Transverse colon (tissue), 4 donors: ENCODE results near the gene SEC22C. TPM values are rescaled to one million over a fixed set of nuclear protein-coding genes. Genes with fewer than 3 reads are reported as not detected.
A peak's percentile ranks its signal among the peaks of the same experiment; 100 is the strongest.

Experiments
- DNase-seq: peaks from one replicate; pipeline ENCODE4 v3.0.0-alpha.2; 2019
- H3K27ac ChIP-seq, 4 donors: fragments of 200-600 bp; sonication (generic); 2 replicates each; pipeline ENCODE4 v1.5.1; 2016 to 2018; ENCODE audit warnings: inconsistent platforms in 4 of 4
- H3K27me3 ChIP-seq: fragments of 200-600 bp; sonication (generic); 2 replicates; pipeline ENCODE4 v1.5.1; 2017; ENCODE audit warnings: inconsistent platforms
- H3K36me3 ChIP-seq, 4 donors: fragments of 200-600 bp; sonication (generic); 2 replicates each; pipeline ENCODE4 v1.5.1; 2017 to 2019; ENCODE audit warnings: inconsistent platforms in 4 of 4
- H3K4me1 ChIP-seq, 4 donors: fragments of 200-600 bp; sonication (generic); 2 replicates each; pipeline ENCODE4 v1.5.1; 2017 to 2020; ENCODE audit warnings: inconsistent platforms in 4 of 4
- H3K4me3 ChIP-seq, 4 donors: fragments of 200-600 bp; sonication (generic); 1 replicate in 1 of 4; 2 replicates in 3 of 4; pipeline versions ENCODE4 v1.5.1 to v1.6.1; 2017 to 2019; ENCODE audit warnings: inconsistent platforms in 4 of 4
- H3K9me3 ChIP-seq, 2 donors: fragments of 200-600 bp; sonication (generic); 2 replicates each; pipeline ENCODE4 v1.5.1; 2017 to 2019; ENCODE audit warnings: inconsistent platforms in 2 of 2
- CTCF ChIP-seq, 5 experiments: fragments of 200-600 bp in 3 of 5; fragments of 450-650 bp in 2 of 5; sonication (generic) in 3 of 5; IDR thresholded peaks; 1 replicate in 2 of 5; 2 replicates in 3 of 5; pipeline ENCODE4 v1.5.1; 2016 to 2017; ENCODE audit warnings: antibody characterized with exemption in 5 of 5, inconsistent platforms in 3 of 5, mild to moderate bottlenecking in 2 of 5, moderate library complexity in 1 of 5
- EP300 ChIP-seq: sonication (generic); formaldehyde crosslinking; IDR thresholded peaks from one replicate; pipeline ENCODE4 v1.6.1; 2017; ENCODE audit warnings: antibody characterized with exemption, low read depth
- POLR2A ChIP-seq: fragments of 450-650 bp; IDR thresholded peaks from one replicate; pipeline ENCODE4 v1.6.1; 2016; ENCODE audit warnings: antibody characterized with exemption, mild to moderate bottlenecking, moderate library complexity
- POLR2AphosphoS5 ChIP-seq, 3 donors: sonication (generic); formaldehyde crosslinking; IDR thresholded peaks; one replicate each; pipeline ENCODE4 v1.6.1; 2016; ENCODE audit warnings: antibody characterized with exemption in 3 of 3
- WGBS, 2 donors: methylation state at CpG; one replicate each; pipeline ENCODE4 v1.1.5; 2018; ENCODE audit warnings: low coverage in 1 of 2; 5-methylcytosine and 5-hydroxymethylcytosine counted together
- in situ Hi-C, 4 donors: fragments of 200-750 bp; cut with MboI; loops; one replicate each; pipeline versions ENCODE4 v1.15.0 to v1.15.1; 2017; ENCODE audit warnings: low sequenced_read_pairs in 3 of 4, low pct_ligation_motif_present in 1 of 4, low pct_unique_long_range_greater_than_20kb in 1 of 4
- intact Hi-C: fragments of 100-400 bp; cut with DNase I; formaldehyde crosslinking; loops from one replicate; pipeline ENCODE4 v1.15.1; 2023; ENCODE audit warnings: low total_unique reads
- total RNA-seq, 4 donors: library from RNA; depleted of rRNA; stranded (reverse); fragments of >200 nt; gene quantifications; one replicate each; pipeline ENCODE4 v1.1.0, GENCODE V29; 2016

SEC22C gene
- total RNA-seq, 4 donors from 2014 or later, result 22.7 to 66.3 (median 32.1) TPM

- in situ Hi-C loops (no loop called here), intact Hi-C loops (no loop called here)
- TF ChIP-seq CTCF (IDR thresholded peaks at IDR 0.05) (peak; percentile 56 to 84 (median 71)), POLR2AphosphoS5 (IDR thresholded peaks at IDR 0.05) (no peak)
- Histone ChIP-seq H3K9me3 (no peaks in the 10 kb centered on the region), H3K27me3 (peaks cover 43% of the 10 kb centered on the region), H3K27ac (peak overlapping the region; percentile 81 to 92 (median 87)), H3K36me3 (no peaks in the 10 kb centered on the region), H3K4me1 (peaks cover 5 to 54% (median 44%) of the 10 kb centered on the region in 4 donors), H3K4me3 (peak overlapping the region; percentile 17 to 64 (median 51))
- WGBS, 2 donors, result 1% methylated on average over 39 of the region's 46 CpGs; no CpG with 5 or more reads in 1 of the 2 donors
- DNase-seq, result peak; percentile 84
These were observed 79.9 kb downstream of the SEC22C start for GRCh38 chr3:42501681-42502428.

GRCh38 chr3:42501321-42501680 is 80.5 kb downstream of the SEC22C start:
- TF ChIP-seq EP300 (no peak), POLR2AphosphoS5 (IDR thresholded peaks at IDR 0.05) (no peak), POLR2A (no peak), CTCF (IDR thresholded peaks at IDR 0.05) (no peak)
- H3K27me3 ChIP-seq, result peaks cover 43% of the 10 kb centered on the region
- intact Hi-C loops (no loop called here), in situ Hi-C loops (no loop called here)
- DNase-seq, result peak; percentile 10
- H3K27ac ChIP-seq, result peak overlapping the region in 2 of 4 donors; percentile 85 to 92
- no peaks in the 10 kb centered on the region for H3K36me3 ChIP-seq
- peaks cover 5 to 54% (median 48%) of the 10 kb centered on the region in 4 donors for H3K4me1 ChIP-seq
- no peaks in the 10 kb centered on the region for H3K9me3 ChIP-seq
- H3K4me3 ChIP-seq, result peak overlapping the region in 3 of 4 donors; percentile 46 to 64 (median 56)
- WGBS, 2 donors, result 5% methylated on average over 26 of the region's 27 CpGs; no CpG with 5 or more reads in 1 of the 2 donors

DNA sequence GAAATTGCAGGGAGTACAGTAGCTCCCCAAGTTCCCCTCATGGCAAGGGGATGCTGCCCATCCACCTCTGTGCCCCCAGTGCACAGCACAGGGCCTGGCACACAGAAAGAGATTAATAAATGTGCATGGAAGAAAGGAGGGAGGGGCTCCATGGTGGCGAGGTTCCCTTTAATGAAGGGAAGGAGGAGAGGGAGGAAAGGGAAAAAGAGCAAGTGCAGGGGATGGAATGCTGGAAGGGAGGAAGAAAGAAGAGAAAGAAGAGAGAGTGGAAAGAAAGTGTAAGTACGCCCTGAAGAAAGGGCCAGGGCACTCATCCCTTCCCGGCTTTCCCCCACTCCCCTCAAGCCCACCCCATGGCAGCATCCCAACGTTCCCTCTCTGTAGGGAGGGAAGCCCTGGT is 80.9 kb downstream of the SEC22C start:
- no peak for TF ChIP-seq CTCF (IDR thresholded peaks at IDR 0.05)
- in situ Hi-C loops, result no loop called here
- Histone ChIP-seq H3K4me3 (peak overlapping the region in 1 of 4 donors; percentile 56), H3K27ac (no peak overlapping the region), H3K27me3 (peaks cover 43% of the 10 kb centered on the region), H3K9me3 (no peaks in the 10 kb centered on the region), H3K36me3 (no peaks in the 10 kb centered on the region), H3K4me1 (peaks cover 5 to 52% (median 45%) of the 10 kb centered on the region in 4 donors)
- WGBS, 2 donors, result 35 to 46% methylated on average over 3 to 4 of the region's 4 CpGs
- intact Hi-C loops, result no loop called here
- no peak for DNase-seq

DNA sequence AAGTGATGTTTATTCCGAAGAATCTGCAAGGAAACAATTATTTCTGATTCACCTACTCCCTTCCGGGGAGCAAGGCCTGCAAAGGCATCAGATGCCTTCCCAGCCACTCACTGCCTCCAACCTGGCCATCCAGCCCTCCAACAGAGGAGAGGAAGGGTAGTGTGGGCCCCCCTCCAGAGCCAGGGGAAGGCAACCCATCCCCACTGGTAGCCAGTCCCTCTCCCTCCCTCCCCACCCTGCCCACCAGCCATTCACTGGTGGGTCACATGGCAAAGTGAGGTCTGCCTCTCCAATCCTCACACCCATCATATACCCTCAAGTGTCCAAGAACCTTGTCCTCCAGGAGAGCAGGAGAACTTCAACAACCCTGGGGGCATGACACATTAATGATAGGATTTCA is 81.7 kb downstream of the SEC22C start:
- in situ Hi-C loops, result no loop called here

More for the DNA sequence above, 81.7 kb downstream of the SEC22C start:
- Histone ChIP-seq H3K27me3 (peaks cover 47% of the 10 kb centered on the region), H3K4me1 (peaks cover 5 to 49% (median 38%) of the 10 kb centered on the region in 4 donors), H3K4me3 (no peak overlapping the region), H3K9me3 (no peaks in the 10 kb centered on the region), H3K36me3 (no peaks in the 10 kb centered on the region), H3K27ac (no peak overlapping the region)
- 56 to 82% methylated on average over 2 of the region's 2 CpGs for WGBS, 2 donors
- intact Hi-C loops, result no loop called here
- DNase-seq, result no peak
- no peak for TF ChIP-seq POLR2A
- TF ChIP-seq CTCF (IDR thresholded peaks at IDR 0.05), result no peak
- no peak for TF ChIP-seq POLR2AphosphoS5 (IDR thresholded peaks at IDR 0.05)
- no peak for TF ChIP-seq EP300
